GM18508 (cell line): Measurements from ENCODE around the gene FBXO21.

Source experiments
- ATAC-seq: cut with Tn5 transposase; IDR thresholded peaks from one replicate; pipeline ENCODE4 v1.9.1; 2021; ENCODE audit warnings: moderate number of reproducible peaks; ENCODE audit not compliant: insufficient read depth, unreplicated experiment

Gene FBXO21

DNA sequence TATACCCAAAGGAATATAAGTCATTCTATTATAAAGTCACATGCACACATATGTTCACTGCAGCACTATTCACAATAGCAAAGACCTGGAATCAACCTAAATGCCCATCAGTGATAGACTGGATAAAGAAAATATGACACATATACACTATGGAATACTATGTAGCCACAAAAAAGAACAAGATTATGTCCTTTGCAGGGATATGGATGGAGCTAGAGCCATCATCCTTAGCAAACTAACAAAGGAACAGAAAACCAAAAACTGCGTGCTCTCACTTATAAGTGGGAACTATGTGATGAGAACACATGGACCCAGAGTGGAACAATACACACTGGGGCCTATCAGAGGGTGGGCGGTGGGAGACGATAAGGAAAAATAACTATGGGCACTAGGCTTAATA lies 21.3 kb downstream of the FBXO21 start:
- ATAC-seq: no peak

DNA sequence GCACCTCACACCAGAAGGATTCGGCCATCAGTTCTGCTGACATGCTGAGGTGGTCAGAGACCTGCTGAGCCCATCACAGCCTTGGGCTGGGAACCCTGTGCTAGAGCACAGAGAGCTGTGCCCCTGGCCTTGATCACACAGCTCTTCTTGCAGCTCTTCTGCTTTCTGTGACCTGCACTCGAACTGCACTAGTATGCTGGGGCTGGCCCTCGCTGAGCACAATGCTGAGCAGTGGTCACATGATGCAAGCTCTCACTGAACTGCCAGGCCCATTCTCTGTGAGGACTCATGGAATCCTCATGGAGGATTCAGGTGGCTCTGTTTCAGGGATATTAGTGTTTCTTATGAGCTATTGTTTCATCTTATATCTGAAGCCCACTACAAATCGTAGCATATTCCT lies 22.5 kb downstream of the FBXO21 start:
- no peak for ATAC-seq

DNA sequence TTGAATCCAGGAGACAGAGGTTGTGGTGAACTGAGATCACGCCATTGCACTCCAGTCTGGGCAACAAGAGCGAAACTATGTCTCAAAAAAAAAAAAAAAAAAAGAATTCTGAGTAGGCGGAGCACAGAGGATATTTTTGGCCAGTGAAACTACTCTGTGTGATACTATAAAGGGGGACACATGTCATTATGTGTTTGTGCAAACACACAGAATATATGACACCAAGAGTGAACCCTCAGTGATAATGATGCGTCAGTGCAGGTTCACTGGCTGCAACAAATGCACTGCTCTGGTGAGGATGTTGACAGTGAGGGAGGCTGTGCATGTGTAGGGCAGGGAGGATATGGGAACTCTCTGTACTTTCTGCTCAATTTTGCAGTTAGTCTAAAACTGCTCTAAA lies 24.2 kb downstream of the FBXO21 start:
- no peak for ATAC-seq

DNA sequence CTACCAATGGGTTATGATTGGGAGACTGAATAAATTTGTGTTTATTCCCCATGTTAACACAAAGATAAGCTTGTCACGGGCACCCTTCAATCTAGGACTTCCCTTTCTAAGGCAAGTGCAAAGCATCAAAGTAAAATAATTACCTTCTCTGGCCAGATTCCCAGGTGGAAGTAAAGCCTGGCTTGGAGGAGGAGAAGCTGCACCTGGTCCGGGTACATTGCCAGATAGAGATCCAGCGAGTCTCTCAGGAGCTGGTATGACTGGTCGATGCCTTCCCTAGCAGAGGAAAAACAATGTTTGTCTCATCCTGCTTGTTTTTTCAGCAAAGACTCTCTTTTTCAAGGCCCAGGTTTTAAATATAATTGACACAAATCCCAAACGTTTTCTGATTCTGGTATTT lies 24.9 kb downstream of the FBXO21 start:
- no peak for ATAC-seq

DNA sequence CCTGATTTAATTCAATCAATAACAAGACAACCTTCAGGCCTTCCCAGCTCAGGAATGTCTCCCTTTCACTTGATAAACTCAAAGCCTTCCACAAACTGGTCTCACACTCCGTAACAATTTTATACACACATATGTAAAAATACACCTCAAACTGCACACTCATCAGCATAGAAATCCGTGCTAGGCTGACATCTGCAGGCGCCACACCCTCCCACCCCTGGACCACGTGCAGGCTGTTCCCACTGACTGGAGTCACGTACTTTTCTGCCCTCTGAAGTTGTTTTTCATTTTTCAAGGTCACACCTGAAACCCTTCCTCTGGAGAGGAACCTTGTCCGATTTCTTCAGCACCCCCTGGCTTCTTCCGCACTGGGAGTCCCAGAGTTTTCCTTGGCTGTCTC lies 27.6 kb downstream of the FBXO21 start:
- no peak for ATAC-seq

DNA sequence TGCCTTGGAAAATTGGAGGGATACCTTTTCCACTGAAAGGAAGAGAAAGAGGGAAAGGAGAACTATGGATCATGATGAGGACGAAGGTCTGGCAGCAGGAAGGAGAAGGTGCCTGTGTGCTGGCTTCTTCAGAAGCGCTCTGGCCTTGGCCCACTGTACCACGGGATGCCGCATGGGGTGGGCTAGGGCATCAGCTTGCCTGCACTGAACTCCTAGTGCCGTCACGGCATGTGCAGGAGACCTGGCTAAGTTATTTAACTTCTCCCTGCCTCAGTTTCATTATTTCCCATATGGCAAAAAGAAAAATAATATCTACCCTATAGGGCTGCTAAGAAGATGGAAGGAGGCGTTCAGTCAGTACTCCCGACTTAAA lies 28.1 kb downstream of the FBXO21 start:
- ATAC-seq: no peak

DNA sequence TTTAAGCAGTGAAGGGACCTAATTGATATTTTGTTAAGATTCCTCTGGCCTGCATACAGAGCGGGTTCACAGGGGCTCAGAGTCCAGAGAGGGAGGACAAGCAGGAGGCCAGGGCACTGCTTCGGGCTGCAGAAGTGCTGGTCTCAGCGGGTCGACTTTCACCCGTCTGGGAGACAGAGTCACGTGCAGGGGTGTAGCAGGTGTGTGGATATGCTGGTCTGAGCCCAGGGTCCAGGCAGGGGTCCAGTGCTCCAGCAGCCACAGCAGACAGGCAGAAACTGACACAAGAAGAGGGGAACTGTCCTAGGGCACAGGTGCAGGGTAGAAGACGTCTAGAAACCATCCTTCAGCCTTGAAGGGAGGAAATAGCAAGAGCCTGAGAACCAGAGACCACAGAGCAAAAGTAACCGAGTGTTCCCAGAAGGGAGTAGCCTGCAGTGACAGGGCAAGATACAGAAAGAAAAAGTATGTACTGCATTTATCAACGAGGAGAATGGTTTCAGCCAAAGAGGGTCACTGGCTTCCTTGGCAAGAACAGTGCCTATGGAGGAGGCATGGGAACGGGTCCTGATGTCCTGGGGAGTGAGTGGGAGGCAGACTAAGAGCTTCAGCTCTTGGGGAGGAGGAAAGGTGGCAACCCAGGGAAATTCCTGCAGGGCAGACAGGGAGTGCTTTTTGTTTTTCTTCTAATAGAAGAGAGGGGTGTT lies 28.7 kb downstream of the FBXO21 start:
- no peak for ATAC-seq

DNA sequence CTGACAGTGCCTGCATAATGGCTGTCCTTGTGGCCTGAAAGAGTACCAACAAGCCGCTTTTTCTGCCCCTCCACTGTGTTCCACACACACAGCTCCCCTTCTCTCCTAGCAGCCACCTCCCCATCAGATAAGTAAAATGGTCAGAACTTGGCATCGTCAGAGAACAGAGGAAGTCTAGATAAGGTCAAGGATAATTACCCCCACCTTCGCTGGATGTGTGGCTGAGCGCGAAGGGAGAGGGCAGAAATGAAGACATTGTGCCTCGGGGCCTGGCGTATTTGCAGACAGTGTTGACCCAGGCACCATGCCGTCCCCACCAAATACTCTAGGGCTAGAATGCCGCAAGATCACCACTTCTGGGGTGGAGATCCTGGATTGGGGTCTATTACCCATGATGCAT lies 30.6 kb downstream of the FBXO21 start:
- ATAC-seq: no peak

DNA sequence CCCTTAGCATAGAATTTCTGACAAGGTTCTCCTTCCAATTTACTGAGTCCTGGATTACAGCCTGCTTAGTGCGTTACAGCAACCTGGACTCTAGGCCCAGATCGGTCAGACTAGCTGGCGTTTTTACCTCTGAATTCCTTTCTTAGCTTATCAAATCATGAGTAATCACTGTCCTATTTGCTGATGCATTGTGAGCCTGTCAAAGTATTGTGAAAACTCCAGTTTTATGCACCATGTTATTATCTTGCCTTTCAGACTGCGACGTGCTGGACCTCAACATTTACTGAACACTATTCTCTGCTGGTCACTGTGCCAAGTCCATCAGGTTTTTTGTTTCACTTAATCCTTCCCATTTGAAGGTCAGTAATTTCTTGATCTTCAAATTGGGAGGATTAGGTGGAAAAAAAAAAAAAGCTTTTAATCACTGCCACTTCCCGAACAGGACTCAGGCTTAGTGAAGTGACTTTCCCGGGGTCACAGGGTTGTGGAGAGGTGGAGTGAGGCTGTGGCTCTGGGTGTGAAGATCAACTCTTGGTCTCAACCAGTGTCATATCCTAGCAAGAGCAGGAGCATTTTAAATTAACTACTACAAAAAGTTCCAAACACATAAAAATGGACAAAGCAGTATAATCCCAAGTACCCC lies 31.2 kb downstream of the FBXO21 start:
- no peak for ATAC-seq

DNA sequence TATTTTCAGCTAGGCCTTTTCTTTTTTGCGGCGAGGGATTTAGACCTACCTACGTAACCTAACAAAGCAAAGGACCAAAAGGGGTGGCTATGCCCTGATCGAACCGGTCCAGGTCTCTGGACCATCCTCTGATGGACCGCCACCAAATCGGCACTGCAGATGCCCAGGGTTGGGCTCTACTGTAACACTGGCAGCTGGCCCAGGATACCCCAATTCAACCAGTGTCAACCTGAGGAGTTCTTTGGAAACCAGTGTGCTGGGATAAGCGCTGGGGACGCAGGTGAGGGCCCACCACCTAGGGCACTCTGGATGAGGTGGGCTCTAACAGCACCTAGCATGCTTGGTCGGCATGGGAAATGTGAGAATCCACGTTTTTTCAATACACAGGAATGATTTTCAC lies 32.2 kb downstream of the FBXO21 start:
- no peak for ATAC-seq

DNA sequence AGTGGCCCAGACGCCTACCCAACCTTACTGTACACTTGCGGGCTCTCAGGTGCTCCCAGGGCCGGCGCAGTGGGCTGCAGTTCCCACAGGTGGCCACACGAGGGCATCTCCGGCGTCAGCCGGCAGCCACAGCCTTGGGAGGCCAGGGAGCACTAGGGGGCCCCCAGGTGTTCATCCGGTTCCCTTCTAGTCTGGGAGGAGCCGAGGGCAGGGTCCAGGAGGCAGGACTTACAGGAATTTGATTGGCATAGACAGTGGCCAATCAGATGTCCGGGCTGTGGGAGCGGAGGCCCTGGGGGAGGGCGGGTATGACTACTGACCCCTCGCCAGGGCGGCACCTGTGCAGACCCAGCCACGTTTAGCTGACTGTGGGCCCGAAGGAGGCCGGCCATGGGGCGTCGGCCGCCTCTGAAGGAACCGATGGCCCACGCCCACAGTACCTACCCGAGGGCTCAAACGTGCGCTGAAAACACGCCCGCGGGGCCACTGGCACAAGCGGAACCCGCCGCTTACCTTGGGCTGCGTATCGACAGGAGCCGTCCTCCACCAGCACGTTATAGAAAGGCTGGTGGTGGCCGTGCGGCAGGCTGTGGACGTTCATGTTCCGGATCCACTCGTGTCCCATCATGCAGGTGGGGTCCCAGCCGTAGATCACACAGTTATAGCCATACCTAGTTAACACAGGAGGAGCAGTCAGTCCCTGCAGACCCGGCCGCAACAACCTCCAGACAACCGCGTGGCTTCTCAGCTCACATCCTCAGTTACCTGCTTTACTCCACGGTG lies 34.8 kb downstream of the FBXO21 start:
- no peak for ATAC-seq

DNA sequence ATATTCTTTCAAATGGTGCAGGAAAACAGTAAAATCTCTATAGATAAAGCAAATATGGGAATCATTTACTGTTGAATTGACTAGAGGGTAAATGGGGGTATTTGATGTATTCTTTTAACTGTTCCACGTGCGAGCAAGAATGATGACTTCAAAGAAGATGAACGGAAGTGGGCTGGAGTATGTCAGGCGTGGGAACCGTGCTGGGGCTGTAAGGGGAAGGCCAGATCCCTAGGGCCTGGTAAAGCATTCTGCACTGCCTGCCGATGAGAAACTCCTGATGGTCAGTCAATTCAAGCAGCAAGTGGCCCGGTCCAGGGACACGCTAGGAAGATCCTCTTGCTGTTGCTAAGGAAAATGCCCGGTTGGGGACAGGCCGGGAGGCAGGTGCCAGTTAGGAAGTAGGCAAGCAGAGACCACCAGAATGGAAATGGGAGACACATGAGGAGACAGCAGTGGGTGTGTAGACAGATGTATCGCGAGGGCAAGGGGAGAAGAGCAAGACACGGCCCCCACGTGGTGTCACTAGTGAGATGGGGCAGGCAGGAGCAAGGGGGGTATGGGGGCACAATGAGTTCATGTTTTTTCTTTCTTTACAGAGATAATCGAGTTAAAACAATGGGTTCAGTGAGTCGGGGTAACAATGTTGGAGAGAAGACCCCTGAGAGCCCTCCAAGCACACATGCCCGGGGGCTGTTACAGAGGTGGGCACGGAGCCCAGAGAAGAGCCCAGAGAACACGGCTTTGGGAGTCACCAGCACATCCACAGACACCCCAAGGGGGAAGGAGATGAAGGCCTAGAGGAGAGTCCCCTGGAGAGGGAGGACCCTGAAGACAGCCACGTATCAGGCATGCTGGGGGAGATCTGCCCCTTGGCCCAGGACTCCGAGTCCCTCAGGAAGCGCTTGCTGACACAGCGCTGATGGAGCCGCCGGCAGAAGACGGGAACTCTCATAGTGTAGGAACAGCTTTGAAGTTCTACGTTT lies 37.2 kb downstream of the FBXO21 start:
- ATAC-seq: no peak

DNA sequence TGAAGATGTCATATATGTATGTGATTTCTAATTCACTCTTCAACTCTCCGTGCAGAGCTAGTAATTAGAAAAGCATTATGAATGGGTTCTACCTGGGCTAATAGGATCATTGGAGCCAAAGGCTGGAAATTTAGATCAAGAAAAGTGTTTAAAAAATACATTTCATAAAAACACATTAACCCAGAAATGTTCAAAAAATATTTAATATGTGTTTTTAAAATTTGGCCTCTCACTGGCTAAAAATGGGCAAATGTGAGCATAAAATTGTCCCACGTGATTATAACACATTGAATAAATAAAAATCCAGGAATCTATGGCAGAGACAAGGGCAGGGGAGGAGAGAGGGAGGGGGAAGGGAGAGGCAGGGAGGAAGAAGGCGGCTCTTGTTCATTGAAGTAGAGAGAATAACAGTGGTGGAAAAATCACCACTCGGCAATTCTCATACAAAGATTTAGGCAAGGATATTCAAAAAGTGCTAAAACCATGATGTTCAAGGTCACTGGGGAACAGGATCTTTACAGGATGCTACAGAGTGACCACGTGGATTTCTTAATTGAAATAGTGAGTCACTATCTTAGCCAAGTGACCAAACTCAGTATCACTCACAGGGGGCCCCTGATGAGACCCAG lies 38.8 kb downstream of the FBXO21 start:
- no peak for ATAC-seq

DNA sequence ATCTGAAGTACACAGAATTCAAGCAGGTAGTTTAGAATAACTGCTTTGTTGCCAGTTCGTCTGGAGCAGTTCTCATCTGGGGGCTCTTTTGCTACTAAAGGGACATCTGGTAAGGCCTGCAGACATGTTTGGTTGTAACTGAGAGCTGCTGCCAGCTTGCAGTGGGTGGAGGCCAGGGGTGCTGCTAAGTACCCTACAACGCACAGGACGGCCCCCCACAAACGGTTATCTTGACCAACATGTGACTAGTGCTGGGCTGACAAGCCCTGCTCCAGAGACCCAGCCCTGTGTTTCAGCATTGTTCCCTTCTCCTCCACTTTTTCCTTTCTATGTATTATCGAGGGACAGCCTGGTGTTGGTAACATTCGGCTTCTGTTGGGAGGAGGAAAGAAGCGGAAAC lies 40.8 kb downstream of the FBXO21 start:
- ATAC-seq: no peak

DNA sequence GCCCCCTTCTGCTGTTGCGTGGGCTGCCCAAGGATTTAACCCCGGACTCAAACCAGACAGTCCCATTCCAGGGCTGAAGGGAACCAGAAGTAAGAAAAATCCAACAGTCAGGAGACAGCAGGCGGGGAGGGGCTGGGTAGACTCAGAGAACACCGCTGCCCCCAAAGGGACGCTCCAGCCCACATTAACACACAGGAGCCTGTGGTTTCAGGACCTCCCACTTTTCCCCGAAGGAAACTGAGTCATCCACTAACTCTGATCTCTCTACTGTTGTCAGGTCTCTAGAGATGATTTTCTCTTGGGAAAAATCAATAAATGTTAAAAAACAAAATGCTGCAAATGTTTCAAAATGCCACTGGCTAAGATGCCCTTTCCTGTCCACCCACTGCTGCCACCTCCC lies 41.6 kb downstream of the FBXO21 start:
- ATAC-seq: no peak

DNA sequence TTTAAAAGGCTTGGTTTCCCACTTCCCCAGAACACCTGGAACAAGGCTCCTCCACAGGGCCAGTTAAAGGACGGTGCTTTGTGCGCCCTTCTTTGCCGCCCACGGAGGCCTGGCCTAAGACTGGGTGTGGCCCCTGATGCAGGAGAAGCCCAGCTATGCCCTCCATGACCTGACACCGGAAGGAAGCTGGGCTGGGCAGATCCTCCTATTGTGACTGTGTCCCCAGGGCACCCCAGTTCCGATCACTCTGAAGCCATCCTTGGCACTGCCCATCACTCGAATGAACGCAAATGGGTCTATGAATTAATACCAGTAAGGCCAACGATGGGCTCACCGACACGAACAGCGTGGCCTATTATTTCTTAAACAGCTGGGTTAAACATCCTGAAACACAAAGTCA lies 42.6 kb downstream of the FBXO21 start:
- no peak for ATAC-seq

DNA sequence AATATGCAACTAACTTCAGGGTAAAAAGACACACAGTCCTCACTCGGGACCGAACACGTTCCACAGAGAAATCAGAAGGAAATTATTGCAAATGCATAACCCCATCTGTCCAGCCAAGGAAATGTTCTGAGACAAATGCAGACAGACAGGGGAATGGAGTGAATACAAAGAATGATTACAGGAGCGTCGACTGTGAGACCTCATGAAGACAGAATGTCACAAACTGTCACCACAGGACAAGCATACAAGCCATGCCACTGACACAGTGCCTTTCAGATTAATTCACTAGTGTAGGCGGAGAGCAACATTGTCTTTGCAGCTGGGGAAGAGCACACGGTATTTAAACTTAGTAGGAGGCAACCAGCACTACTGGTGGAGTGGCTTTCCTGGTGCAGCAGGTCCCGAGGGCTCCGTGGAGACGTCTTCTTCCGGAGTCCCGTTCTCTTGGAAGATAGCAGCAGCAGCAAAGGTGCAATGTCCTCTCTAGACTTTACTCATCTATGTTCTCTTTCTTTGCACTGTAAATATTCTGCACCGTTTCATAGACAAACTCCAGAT lies 44.6 kb downstream of the FBXO21 start:
- no peak for ATAC-seq

DNA sequence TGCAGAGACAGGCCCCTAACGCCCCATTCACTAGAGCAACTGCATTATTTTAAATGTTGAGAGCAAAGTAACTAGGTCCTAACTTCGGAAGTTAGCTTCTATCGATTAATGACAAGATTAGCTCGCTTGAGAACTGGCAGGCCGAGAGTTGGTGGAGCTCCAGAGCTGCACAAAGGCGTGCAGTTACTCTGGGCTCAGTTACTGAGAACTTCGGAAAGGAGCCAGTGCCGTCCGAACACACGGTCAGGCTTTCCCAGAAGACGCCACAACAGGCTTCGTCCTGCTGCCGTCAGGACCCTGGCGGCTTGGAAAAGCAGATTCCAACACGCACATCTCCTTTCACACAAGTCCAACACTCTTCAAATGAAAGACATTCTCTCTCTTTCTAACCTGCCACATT lies 45.7 kb downstream of the FBXO21 start:
- no peak for ATAC-seq

DNA sequence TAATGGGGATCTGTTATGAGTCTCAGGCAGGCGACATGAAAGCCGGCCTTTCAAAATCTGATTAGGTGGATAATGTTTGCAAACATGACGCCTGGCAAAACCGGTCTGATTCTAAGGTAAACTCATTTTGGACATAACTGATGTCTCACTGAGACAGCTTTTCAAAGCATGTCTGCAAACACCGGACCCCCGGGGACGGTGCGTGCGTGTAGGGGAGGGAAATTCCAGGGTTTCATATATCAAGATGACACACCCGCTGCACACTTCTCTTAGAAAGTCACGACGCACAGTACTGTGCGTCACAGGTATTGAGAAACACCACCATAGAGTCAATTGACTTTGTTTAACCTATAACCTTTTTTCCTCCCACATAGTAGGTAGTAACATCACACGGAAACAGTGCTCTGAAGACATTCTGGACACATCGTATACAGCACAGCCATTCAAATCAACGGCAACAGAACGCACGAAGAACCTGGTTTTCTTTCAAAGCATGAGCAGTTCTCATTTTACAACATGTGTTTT lies 47.2 kb downstream of the FBXO21 start:
- no peak for ATAC-seq
